ENCODE measurements around the gene CNNM4.

Gene CNNM4

GRCh38 chr2:96810783-96811192 is 50.1 kb downstream of the CNNM4 start:
- DNase-seq (ENCODE audit: low spot score) = no peak

- DNase-seq (ENCODE audit: low spot score) = no peak
Observed at GRCh38 chr2:96811917-96812316, 51.2 kb downstream of the CNNM4 start.

- no peak for DNase-seq (ENCODE audit: low spot score)
Observed at GRCh38 chr2:96813656-96814055, 53.0 kb downstream of the CNNM4 start.

- DNase-seq (ENCODE audit: low spot score) = no peak
Observed at GRCh38 chr2:96815326-96816126, 54.8 kb downstream of the CNNM4 start.

GRCh38 chr2:96816127-96816835 is 55.6 kb downstream of the CNNM4 start, which contains the start of gene CNNM3:
CNNM3 (plus strand) TSS chr2:96816268; CDS start chr2:96816278, 10 bp downstream.
- DNase-seq (ENCODE audit: low spot score) = peak; percentile 97

GRCh38 chr2:96816836-96817702 is 56.4 kb downstream of the CNNM4 start:
- DNase-seq (ENCODE audit: low spot score) = no peak

GRCh38 chr2:96817882-96818281 is 57.2 kb downstream of the CNNM4 start:
- no peak for DNase-seq (ENCODE audit: low spot score)

- no peak for DNase-seq (ENCODE audit: low spot score)
Observed at GRCh38 chr2:96819128-96819875, 58.6 kb downstream of the CNNM4 start.

- DNase-seq (ENCODE audit: low spot score) = no peak
Observed at GRCh38 chr2:96819876-96820511, 59.3 kb downstream of the CNNM4 start.

GRCh38 chr2:96821113-96821675 is 60.5 kb downstream of the CNNM4 start:
- DNase-seq (ENCODE audit: low spot score) = no peak

- no peak for DNase-seq (ENCODE audit: low spot score)
Observed at GRCh38 chr2:96822786-96823185, 62.1 kb downstream of the CNNM4 start.

- no peak for DNase-seq (ENCODE audit: low spot score)
Observed at GRCh38 chr2:96823198-96823597, 62.5 kb downstream of the CNNM4 start.

GRCh38 chr2:96824079-96824870 is 63.6 kb downstream of the CNNM4 start:
- no peak for DNase-seq (ENCODE audit: low spot score)

- DNase-seq (ENCODE audit: low spot score) = no peak
Observed at GRCh38 chr2:96825057-96825456, 64.4 kb downstream of the CNNM4 start.

GRCh38 chr2:96826546-96827278 is 66.0 kb downstream of the CNNM4 start:
- DNase-seq (ENCODE audit: low spot score) = no peak

GRCh38 chr2:96828436-96828835 is 67.7 kb downstream of the CNNM4 start:
- no peak for DNase-seq (ENCODE audit: low spot score)

- DNase-seq (ENCODE audit: low spot score) = no peak
Observed at GRCh38 chr2:96828874-96829273, 68.2 kb downstream of the CNNM4 start.

- DNase-seq (ENCODE audit: low spot score) = no peak
Observed at GRCh38 chr2:96830044-96830562, 69.4 kb downstream of the CNNM4 start.

GRCh38 chr2:96831679-96832078 is 71.0 kb downstream of the CNNM4 start:
- no peak for DNase-seq (ENCODE audit: low spot score)
